Neutrophil (primary cell): ENCODE measurements around the gene ADAMTS2.

Experiments
- H3K27ac ChIP-seq: fragments of 200-600 bp; sonication (generic); 2 replicates; pipeline ENCODE4 v1.5.1; 2016; ENCODE audit warnings: mild to moderate bottlenecking, moderate library complexity
- H3K27me3 ChIP-seq: fragments of 200-600 bp; sonication (generic); 2 replicates; pipeline ENCODE4 v1.6.0; 2016; ENCODE audit warnings: mild to moderate bottlenecking
- H3K36me3 ChIP-seq: fragments of 200-600 bp; sonication (generic); 2 replicates; pipeline ENCODE4 v1.5.1; 2017
- H3K4me1 ChIP-seq, 2 experiments: fragments of 200-600 bp in 1 of 2; sonication (generic) in 1 of 2; 1 replicate in 1 of 2; 2 replicates in 1 of 2; pipeline versions ENCODE4 v1.5.1 to v1.6.1; 2013 to 2016; ENCODE audit warnings: low read depth in 1 of 2, low read length in 1 of 2, mild to moderate bottlenecking in 1 of 2, moderate library complexity in 1 of 2; ENCODE audit not compliant: control insufficient read depth in 1 of 2, insufficient read depth in 1 of 2
- H3K4me3 ChIP-seq, 2 experiments: fragments of 200-600 bp in 1 of 2; sonication (generic) in 1 of 2; 1 replicate in 1 of 2; 2 replicates in 1 of 2; pipeline ENCODE4 v1.5.1; 2013 to 2016; ENCODE audit warnings: low read depth in 1 of 2, low read length in 1 of 2, mild to moderate bottlenecking in 1 of 2, moderate library complexity in 1 of 2
- H3K9me3 ChIP-seq: fragments of 200-600 bp; sonication (generic); 2 replicates; pipeline ENCODE4 v1.5.1; 2016
- CTCF ChIP-seq: fragments of 200-600 bp; sonication (generic); IDR thresholded peaks from 2 replicates; pipeline ENCODE4 v1.5.1; 2016; ENCODE audit warnings: antibody characterized with exemption

The ADAMTS2 gene

DNA sequence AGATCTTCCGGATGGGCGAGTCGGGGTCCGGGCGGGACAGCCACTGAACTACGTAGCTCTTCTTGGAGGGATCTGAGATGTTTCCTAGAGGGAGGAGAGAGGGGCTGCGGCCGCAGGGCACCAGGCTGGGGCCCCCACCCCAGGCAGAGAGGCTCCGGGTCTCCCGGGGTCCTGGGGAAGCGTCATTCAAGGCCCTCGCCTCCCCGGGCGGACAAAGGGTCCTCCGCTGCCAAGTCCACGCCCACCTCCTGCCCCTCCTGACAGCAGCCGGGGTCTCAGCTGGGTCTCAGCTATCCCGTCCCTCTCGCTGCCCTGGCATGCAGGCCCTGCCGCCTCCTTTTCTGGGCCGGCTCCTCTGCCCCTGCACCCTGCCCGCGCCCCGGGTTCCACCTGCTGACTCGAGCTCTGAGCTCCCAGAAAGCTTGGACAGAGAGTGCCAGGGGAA lies 223.6 kb downstream of the ADAMTS2 start:
- Histone ChIP-seq H3K9me3 (peaks cover 17% of the 10 kb centered on the region), H3K4me3 (no peak overlapping the region), H3K4me1 (no peaks in the 10 kb centered on the region), H3K27ac (no peak overlapping the region), H3K27me3 (no peaks in the 10 kb centered on the region), H3K36me3 (no peaks in the 10 kb centered on the region)
- TF ChIP-seq CTCF: no peak

DNA sequence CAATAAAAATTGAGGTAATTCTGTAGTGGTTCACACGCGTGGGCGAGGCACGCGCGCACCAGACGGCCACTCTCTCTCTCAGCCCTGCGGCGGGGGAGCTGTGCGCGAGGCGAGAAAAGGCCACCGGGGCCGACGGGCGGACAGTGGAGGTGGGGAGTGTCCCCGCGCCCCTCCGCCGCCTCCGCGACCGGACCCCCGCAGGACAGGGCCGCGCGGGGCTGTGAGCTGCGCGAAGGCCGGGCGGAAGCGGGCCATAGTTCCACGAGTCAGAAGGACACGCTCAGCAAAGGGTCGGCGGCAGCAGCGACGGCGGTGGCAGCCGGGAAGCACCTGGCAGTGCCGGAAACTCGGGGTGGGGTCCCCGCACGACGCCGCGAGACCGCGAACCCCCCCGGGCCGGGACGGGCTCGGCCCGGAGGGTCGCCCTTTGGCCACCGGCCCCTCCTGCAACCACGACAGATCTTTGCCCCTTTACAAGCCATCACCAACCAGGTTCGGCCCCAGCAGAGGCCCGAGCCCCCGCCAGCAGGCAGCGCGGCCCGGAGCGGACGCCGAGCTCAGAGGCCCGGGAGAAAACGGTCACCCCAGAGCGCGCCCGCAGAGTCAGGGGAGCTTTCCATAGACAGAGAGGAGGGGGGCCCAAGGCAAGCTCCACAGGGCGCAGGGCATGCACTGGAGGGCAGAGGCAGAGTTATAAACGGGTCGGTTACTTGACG lies 224.2 kb downstream of the ADAMTS2 start:
- Histone ChIP-seq H3K36me3 (no peaks in the 10 kb centered on the region), H3K27ac (no peak overlapping the region), H3K4me3 (no peak overlapping the region), H3K9me3 (peaks cover 17% of the 10 kb centered on the region), H3K4me1 (no peaks in the 10 kb centered on the region), H3K27me3 (no peaks in the 10 kb centered on the region)
- TF ChIP-seq CTCF: no peak

GRCh38 chr5:179120421-179120861 lies 224.8 kb downstream of the ADAMTS2 start:
- peaks cover 13% of the 10 kb centered on the region for H3K9me3 ChIP-seq
- H3K36me3 ChIP-seq: no peaks in the 10 kb centered on the region
- H3K4me3 ChIP-seq: no peak overlapping the region

GRCh38 chr5:179119415-179120170 lies 225.7 kb downstream of the ADAMTS2 start:
- no peaks in the 10 kb centered on the region for H3K27me3 ChIP-seq
- H3K4me1 ChIP-seq: no peaks in the 10 kb centered on the region
- no peaks in the 10 kb centered on the region for H3K36me3 ChIP-seq
- H3K4me3 ChIP-seq: no peak overlapping the region
- no peak overlapping the region for H3K27ac ChIP-seq
- peaks cover 11% of the 10 kb centered on the region for H3K9me3 ChIP-seq
- TF ChIP-seq CTCF: no peak

More at GRCh38 chr5:179120421-179120861, 224.8 kb downstream of the ADAMTS2 start:
- Histone ChIP-seq H3K27me3 (no peaks in the 10 kb centered on the region), H3K4me1 (no peaks in the 10 kb centered on the region), H3K27ac (no peak overlapping the region)
- no peak for TF ChIP-seq CTCF

DNA sequence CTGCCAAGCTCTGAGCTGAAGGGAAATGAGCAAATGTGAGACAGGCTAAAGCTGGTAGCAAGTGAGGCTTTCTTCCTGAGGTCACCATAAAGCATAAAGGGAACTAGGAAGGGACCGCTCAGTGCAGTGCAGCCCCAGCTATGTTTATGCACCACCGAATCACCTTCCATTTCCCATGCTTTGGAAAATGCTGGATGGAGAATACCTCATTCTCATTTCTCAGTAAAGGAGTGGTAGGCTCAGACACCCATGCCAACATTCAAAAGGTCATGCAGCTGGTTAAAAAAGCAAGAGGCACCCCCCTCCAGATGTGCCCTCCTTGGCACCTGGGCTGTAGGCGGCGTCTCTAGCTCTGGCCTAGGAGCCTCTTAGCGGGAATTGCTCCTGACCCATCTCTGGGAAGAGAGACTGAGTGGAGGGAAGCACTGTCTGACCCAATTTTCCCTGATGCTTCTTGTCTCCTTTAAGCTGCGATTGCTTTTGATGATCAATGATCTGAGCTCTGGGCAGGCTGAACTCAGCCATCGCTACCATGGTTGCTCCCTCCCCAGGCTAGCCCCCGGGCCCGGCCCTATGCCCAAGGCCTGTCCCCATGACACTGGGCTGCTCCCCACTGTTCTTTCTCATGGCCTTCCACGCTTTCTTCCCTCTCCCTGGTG lies 226.4 kb downstream of the ADAMTS2 start:
- no peaks in the 10 kb centered on the region for H3K36me3 ChIP-seq
- H3K4me3 ChIP-seq: no peak overlapping the region
- H3K27ac ChIP-seq: no peak overlapping the region
- H3K4me1 ChIP-seq: no peaks in the 10 kb centered on the region
- H3K9me3 ChIP-seq: peaks cover 11% of the 10 kb centered on the region
- H3K27me3 ChIP-seq: no peaks in the 10 kb centered on the region
- TF ChIP-seq CTCF: no peak
